GM19395 (cell line): ENCODE results near the gene RRP15.
A peak's percentile ranks its signal among the peaks of the same experiment; 100 is the strongest.

Experiments
- ATAC-seq: cut with Tn5 transposase; IDR thresholded peaks from one replicate; pipeline ENCODE4 v1.9.1; 2021; ENCODE audit warnings: mild to moderate bottlenecking, moderate library complexity; ENCODE audit not compliant: unreplicated experiment

Gene RRP15, protein sequence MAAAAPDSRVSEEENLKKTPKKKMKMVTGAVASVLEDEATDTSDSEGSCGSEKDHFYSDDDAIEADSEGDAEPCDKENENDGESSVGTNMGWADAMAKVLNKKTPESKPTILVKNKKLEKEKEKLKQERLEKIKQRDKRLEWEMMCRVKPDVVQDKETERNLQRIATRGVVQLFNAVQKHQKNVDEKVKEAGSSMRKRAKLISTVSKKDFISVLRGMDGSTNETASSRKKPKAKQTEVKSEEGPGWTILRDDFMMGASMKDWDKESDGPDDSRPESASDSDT

DNA sequence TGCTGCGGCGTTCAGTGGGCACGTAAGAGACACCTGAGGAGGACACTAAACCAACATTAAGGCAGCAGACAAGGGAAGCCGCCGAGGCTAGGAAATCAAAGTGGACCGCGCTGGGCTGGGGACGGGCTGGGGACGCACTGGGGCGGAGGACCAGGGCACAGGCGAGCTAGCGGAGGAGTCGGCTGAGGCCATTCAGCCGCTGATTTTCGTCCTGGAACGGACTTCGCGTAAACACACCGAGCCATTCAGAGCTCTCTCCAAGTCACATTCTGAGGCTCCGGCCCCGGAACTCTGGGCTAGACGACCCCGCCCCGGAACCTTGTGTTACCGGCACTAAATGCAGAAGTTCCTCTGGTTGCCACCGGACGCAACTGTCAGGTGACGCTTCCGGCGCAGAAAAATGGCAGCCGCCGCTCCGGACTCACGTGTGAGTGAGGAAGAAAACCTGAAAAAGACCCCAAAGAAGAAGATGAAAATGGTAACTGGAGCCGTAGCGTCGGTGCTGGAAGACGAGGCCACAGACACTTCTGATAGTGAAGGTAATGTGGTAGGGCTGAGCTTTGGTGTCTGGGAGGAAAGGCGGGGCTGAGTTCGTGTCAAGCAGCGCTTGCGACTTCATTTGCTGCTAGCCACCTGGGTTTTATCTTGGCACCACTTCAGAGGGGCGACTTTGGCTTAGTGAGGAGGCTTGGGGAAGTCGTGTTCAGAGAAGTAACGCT, at the start of gene RRP15:
Gene RRP15, plus strand, starts transcription at position 377 of the 719 bp plus-strand sequence. Its CDS starts 24 bp downstream, at position 401.
- ATAC-seq = peak; percentile 99

DNA sequence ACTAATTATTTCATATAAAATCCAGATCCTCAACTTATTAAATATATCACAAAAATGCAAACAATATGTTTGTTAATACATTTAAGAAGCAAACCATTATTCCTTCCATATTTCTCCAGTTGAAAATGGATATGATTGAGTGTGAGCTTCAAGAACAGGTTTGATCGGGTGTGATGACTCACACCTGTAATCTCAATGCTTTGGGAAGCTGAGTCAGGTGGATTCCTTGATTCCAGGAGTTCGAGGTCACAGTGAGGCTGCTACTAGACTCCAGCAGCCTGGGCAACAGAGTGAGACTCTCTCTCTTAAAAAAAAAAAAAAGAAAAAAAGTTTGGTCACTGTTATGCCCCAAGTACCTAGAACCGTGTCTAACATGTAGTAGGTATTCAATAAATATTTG, 42.9 kb upstream of the RRP15 start:
- no peak for ATAC-seq

DNA sequence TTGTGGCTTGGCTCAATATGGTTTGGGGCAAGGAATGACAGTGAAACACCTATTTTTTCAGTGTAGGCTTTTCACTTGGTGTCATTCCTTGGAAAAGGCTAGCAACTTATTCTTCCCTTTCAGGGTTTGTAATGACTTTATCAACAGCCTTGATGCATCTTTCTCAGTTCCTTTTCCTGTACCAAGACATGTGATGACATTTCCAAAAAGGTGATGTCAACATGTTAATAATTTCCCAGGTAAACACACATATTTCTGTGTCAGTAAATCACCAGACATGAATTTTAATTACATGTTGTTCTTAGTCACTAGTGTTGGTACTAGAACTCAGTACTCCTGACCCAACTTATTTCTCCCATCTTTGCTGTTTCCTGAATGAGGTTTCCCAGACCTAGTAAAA, 37.8 kb upstream of the RRP15 start:
- no peak for ATAC-seq

DNA sequence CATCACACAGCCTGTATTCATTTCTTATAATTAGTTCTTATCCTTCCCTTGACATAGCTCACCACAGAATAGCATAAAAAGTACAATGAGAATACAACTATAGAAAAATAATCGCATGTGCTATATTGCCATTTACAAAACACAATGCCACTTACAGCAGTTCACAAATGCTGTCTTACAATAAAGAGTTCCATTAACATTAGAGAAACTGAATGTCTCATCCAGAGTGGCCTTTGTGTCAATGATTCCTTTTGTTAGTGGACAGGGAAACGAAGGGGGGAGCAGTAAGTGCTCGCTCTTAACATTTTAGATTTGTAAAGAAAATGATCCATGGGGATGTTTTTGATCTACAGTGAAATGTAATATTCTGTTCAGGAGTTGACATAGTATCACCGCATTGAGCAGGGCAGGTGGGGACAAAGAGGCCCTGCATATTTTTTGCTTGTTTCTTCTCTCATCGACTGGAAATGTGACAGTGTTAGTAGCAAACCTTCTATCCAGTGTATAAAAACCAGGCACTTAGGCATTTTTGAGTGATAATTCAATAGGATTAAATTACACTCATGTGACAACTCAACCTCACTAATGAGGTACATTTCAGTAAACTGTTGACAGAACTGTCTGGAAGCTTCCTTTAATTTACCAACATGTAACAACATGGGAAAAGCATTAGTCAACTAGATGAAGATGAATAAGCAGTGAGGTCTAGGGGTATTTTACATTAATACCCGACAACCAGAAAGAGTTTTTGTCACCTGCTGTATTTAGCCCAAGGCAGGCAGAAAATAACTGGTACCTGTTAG, 35.6 kb upstream of the RRP15 start:
- ATAC-seq = no peak

DNA sequence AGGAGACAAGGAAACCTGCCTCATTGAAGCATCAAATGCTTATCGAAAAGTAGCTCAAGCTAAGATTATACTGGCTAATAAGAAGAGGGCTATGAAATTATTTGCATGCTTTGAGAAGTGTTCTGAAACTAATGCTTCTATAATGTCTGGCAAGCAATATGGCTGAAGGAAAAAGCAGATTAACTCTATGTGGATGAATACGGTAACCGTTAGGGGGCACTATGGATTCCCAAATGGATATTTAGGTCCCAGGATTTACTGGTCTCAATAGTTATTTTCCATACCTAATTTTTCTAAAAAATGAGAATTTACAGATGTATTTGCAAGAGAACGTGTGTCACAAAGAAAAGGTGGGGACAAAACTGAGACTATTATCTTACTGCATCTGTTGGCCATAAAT, 34.6 kb upstream of the RRP15 start:
- no peak for ATAC-seq

DNA sequence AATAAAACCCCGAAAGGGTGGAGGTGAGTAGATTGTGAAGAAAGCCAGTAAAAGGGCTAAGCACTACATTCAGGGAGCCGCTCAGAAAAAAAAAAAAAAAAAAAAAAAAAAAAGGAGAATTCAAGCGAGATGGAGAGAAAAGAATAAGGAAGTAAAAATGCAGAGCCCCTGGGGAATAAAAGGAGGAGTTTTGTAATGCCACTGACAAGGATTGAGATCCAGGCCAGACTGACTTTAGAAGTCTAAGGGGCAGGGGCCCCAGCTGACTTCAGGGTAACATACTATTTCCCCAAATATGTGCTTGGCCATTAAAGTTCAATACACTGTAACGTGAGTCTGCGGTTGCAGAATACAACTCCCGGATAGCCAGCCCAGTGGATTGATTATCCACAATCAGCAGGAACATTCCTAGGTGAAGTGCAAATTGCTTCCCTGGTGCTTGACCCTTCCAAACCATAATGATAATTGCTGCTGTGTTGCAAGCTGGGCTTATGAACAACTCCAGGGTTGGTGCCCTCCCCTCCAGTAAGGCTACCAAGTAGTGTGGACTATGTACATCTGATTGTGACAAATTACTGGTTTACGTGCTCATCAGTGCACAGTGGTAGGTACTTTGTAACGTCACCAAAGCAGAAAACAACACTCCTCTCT, 30.7 kb upstream of the RRP15 start:
- no peak for ATAC-seq

DNA sequence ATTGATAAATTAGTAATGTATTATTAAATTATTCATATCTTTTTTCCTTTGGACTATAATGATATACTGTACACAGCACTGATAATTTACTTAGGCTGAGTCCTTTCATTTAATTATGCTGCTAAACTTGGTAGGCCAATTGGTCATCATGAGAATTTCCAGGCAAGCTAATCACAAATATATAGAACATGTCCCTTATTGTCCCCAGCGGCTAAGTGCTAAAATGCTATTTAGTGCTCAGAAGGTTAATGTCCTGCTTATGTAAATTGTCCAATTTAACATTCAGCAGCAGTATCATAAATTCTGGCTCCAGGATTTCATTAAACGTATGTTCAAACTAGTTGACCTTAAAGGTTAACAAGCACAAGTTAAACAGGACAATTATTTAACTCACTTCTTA, 30.0 kb upstream of the RRP15 start:
- no peak for ATAC-seq

DNA sequence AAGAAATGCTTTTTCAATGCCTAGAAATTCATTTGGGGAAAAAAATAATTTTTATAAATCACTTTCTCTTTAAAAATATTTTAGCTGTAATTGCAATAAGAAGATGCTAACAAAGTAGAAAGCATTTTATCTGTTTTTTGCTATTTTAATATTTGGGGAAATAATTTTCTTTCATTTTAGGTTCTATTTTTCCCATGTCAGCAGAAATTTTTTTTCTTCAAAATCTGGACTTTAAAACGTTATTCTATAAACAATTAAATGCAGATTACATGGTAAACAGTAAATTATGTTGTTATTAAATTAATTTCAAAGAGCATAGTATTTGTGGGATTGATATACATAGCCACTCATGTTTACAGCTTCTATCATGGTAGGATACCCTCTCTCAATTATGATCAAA, 27.7 kb upstream of the RRP15 start:
- ATAC-seq = no peak

DNA sequence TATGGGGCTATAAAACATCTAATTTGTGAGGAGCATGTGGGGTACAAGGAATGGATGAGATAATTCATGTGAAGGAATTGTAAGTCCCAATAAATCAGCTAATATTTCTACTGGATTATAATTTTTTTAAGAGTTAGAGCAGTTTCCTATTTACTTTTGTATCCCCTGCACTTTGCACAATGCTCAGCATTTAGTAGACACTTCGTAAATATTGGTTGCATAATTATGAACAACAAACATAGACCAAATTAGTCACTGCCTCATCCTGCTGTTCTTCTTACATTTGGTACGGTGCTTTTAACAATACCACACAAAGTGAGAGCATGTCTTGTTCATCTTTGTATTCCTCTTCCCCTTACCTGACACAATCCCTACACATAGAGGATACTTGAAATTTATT, 27.1 kb upstream of the RRP15 start:
- ATAC-seq = no peak

DNA sequence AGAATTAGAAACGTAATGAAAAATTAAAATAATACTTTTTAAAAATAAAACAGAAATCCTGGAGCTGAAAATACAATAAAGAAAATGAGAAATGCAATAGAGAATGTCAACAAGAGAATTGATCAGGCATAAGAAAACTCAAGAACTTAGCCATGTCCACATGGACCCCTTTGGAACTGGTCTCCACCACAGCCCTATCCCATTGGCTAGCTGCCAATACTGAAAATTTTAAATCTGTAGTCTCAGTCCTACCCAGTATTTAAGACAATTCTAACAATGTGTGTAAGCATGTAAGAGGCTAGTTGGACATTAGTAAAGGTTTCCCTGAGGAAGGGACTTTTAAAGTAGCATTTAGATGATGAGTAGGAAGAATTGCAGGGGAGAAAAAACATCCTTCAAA, 25.8 kb upstream of the RRP15 start:
- ATAC-seq = no peak

DNA sequence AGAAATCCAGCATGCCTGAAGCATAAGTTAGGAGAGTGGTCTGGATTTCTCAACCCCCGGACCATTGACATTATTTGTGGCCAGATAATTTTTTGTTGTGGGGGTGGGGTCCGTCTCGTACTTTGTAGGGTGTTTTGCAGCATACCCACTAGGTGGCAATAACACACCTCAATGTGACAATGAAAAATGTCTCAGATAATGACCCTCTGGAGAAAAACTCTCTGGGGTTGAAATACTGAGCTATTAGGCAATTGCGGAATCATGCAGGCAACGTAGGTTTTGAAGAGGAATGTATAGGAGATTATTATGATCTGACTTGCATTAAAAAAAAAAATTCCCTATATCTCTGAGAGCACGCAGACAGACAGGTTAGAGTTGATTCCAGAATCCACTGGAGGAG, 25.3 kb upstream of the RRP15 start:
- peak; percentile 66 for ATAC-seq

DNA sequence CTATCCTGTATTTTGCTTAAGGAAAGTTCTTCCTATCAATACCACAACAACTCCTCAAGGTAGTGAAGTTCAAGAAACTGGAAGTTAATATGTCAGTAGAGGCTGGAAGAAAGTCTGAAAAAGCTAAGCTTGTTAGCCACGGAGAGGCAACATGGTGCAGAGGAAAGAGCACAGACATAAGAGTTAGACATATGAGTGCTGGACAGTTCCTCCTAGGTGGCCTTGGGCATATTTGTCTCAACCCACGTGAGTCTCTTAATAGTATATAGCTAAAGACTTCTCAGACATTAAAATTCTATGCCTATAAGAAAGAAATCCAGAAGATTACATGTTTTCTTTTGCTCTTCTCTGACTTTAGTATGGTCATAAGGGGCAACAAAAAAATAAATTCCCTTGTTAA, 22.8 kb upstream of the RRP15 start:
- no peak for ATAC-seq

DNA sequence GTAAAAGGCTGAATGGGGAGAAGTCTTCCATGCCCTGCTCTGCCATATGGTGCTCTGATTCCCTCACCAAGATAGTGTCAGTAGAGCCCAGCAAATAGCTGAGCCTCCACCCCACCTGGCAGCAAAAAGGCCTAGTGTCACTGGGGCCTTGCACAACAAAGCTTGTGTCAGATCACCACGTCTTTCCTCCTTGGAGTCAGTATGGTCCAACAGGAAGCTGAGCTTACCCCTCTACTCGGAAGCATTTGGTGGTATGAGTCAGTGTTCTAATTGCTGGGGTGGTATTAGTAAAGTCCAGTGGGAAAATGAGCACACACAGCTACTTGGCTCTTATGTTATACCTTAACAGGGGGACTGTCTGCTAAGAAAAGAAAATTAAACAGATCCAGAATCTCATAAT, 18.7 kb upstream of the RRP15 start:
- no peak for ATAC-seq

DNA sequence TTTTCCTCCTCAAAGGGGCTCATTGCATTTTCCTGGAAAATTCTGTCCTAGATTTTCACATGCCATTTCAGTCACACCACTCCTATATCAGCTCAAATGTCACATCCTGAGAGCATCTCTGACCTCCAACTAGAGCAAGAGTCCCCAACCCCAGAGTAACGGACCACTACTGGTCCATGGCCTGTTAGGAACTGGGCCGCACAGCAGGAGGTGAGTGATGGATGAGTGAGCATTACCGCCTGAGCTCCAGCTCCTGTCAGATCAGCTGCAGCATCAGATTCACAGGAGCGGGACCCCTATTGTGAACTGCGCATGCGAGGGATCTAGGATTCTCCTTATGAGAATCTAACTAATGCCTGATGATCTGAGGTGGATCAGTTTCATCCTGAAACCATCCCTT, 12.7 kb upstream of the RRP15 start:
- ATAC-seq = no peak

DNA sequence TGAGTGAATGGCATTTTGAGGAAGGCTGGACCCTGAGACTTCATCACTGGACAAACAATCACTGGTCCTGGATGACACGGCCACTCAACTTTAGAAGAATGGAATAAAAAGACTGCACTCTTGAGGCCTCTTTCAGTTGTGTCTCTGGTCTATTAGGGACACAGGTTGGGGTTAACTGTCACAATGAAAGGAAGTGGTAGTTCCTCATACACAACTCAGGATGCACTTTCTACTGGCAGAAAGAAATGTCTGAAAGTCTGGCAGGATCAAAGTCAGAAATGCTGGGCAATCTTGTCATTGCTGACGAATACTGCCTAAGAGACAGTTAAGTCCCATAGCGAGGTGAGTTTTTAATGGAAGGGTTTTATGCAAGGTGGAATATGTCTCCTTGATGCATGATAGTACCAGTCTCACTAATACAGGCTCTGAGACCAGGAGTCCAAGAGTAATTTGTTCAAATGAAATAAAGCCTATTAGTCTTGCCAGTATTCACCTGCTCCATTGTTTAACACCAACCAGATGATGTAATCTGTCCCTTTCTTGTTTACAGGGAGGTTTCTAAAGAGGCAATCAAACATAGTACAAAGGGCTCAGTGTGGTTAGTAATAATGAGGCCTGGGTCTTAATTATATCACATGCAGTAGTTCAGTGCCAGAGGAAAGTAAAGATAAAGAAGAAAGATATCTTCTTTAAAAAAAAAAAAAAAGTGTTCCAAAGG, 11.2 kb upstream of the RRP15 start:
- ATAC-seq = no peak

DNA sequence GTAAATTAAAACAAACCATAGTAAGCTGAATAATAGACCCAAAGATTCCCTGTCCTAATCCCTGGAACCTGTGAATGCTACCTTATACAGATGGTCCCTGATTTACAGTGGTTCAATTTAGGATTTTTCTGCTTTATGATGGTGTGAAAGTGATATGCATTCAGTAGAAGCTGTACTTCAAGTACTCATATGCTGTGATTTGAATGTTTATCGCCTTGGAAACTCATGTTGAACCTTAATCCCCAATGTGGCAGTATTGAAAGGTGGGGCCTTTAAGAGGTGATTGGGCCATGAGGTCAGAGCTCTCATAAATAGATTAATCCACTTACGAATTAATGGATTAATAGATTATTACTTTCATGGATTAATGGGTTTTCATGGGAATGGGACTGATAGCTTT, 10.6 kb upstream of the RRP15 start:
- no peak for ATAC-seq

DNA sequence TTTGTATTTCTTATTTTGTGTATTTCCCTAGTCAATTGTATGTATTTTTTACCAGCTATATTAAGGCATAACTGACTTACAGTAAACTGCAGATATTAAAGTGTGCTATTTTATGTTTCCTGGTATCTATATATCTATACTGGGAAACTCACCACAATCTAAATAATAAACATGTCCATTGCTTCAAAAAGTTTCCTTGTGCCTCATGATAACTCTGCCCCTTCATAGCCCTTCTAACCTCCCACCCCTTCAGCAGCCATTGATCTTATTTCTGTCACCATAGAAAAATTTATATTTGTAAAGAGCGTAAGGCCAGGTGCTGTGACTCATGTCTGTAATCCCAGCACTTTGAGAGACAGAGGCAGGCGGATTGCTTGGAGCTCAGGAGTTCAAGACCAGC, 9.3 kb upstream of the RRP15 start:
- no peak for ATAC-seq

DNA sequence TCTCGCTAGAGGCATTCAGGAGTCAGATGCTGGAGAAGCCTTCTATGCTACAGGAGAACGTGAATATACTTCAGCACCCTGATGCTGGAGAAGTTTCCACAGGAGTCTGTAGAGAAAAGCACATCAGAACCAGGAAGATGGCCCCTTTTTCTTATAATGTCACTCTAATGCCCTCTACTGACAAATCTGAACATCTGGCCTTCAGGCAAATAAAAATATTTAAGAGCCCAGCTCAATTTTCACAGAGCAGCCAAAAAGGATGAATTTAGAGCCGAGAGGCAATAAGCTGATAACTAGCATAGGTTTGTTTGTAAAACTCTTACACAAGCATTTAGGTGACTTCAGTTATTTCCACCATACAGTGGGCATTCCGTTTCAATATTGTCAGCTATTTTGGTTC, 3.8 kb upstream of the RRP15 start:
- no peak for ATAC-seq

DNA sequence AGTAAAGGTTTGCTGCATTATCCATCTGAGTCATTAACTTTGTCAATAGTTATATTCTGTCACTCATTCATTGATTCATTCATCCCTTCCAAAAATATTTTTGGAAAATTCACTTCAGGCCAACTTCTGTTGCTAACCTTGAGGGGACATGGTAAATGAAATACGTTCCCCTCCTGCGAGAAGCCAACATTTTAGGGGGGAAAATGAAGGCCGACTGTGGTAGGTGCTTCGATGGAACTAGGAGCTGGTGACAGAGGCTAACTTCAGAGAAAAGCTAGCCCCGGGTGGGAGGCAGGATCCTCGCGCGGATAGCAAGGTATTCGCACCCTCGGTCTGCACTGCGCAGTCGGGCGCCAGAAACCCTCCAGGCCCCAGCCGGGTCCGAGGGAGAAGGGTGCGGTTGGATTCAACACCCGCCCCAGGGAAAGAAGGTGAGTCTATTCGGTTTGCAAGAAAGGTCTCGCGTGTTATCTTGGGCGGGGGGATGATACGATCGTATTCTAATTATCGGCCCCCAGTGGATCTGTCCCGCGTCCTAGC, 646 bp upstream of the RRP15 start:
- ATAC-seq = no peak

DNA sequence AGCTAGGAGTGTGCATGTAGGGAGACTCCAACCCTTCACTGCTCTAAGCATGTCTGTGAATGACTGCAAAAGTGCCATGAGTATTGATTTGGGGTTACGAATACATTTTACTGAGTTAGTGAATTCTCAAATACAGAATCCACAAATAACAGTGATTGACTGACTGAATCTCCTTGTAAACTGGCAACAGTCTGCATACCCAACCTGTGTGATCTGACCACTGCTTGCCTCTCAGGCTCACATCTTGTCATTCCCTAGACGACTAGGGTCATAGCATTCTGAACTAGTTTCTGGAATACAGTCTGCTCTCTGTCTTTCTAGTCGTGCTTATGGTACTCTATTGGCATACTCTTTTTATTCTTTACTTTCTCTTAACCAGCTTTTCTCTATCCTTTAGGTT, 7.4 kb downstream of the RRP15 start:
- ATAC-seq = no peak

DNA sequence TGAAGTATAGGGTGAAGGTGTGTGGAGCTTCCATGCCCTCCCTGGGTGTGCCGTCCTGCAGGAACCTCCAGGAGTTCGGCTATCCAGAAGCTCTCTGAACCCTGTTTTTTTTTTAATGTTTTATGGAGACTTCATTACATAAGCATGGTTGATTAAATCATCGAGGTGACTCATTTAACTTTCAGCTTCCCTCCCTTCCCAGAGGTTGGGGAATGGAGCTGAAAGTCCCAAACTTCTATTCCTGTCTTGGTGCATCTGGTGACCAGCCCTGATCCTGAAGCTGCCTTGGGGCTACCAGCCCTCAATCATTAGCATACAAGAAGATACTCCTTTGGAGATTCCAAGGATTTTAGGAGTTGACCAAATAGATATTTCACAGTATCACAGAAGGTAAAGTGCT, 9.5 kb downstream of the RRP15 start:
- ATAC-seq = no peak
